Measurements from ENCODE around the gene ANKRD49. TPM values are rescaled to one million over a fixed set of nuclear protein-coding genes. Genes with fewer than 3 reads are reported as not detected.
A peak's percentile ranks its signal among the peaks of the same experiment; 100 is the strongest.
"Not testable (repeated sequence)": the region's sequence is repeated elsewhere in the genome, so short reads cannot be mapped to it uniquely, and the experiment has no call there.

ANKRD49 gene
- total RNA-seq, 2 experiments from 2014 or later: 16.3 to 19.1 TPM

- DNase-seq: peak; percentile 23
Measured at GRCh38 chr11:94472916-94473799, 20.6 kb upstream of the ANKRD49 start.

DNA sequence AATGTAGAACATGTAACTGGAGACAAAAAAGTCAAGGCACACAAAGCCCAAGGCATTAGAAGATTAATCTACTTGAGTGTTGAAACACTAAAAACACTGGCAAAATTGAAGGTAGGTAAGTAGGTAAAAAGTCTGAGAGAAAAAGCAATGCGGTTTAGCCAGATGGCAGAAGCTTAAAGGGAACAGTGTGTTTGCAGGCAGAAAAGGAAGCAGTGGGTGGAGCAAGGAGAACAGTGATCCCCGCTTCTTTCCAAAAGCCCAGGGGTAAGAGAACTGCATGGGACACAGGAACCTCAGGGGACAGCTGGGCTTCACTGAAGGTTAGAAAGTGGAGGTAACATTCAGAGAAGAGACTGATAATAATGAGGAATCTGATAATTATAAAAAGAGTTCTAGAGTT is 16.2 kb upstream of the ANKRD49 start:
- Mint-ChIP-seq H3K36me3 (ENCODE audit: low read depth) (peaks cover 43% of the 10 kb centered on the region), H3K4me3 (no peak overlapping the region), H3K27ac (no peak overlapping the region), H3K27me3 (ENCODE audit: low read depth) (no peaks in the 10 kb centered on the region), H3K9me3 (no peaks in the 10 kb centered on the region), H3K4me1 (ENCODE audit: low read depth) (peaks cover 13% of the 10 kb centered on the region)
- CTCF ChIA-PET: no interaction called here
- DNase-seq: no peak
- intact Hi-C loops (cut with micrococcal nuclease): no loop called here

More at GRCh38 chr11:94472916-94473799, 20.6 kb upstream of the ANKRD49 start:
- Mint-ChIP-seq H3K36me3 (ENCODE audit: low read depth) (peaks cover 33% of the 10 kb centered on the region), H3K4me1 (ENCODE audit: low read depth) (peaks cover 13% of the 10 kb centered on the region), H3K4me3 (no peak overlapping the region), H3K27ac (no peak overlapping the region), H3K9me3 (no peaks in the 10 kb centered on the region), H3K27me3 (ENCODE audit: low read depth) (no peaks in the 10 kb centered on the region)
- CTCF ChIA-PET: no interaction called here
- intact Hi-C loops (cut with micrococcal nuclease): no loop called here

GRCh38 chr11:94481342-94481741 is 12.4 kb upstream of the ANKRD49 start:
- no peak for DNase-seq
- intact Hi-C loops (cut with micrococcal nuclease): no loop called here
- Mint-ChIP-seq H3K27ac (no peak overlapping the region), H3K36me3 (ENCODE audit: low read depth) (peaks cover 41% of the 10 kb centered on the region), H3K4me1 (ENCODE audit: low read depth) (peaks cover 4% of the 10 kb centered on the region), H3K9me3 (no peaks in the 10 kb centered on the region), H3K4me3 (no peak overlapping the region), H3K27me3 (ENCODE audit: low read depth) (no peaks in the 10 kb centered on the region)
- CTCF ChIA-PET: no interaction called here

- Mint-ChIP-seq H3K27ac (no peak overlapping the region), H3K9me3 (no peaks in the 10 kb centered on the region), H3K36me3 (ENCODE audit: low read depth) (peaks cover 60% of the 10 kb centered on the region), H3K4me1 (ENCODE audit: low read depth) (no peaks in the 10 kb centered on the region), H3K27me3 (ENCODE audit: low read depth) (no peaks in the 10 kb centered on the region), H3K4me3 (no peak overlapping the region)
- intact Hi-C loops (cut with micrococcal nuclease): no loop called here
- DNase-seq: no peak
- CTCF ChIA-PET: no interaction called here
Measured at GRCh38 chr11:94486068-94486467, 7.7 kb upstream of the ANKRD49 start.

DNA sequence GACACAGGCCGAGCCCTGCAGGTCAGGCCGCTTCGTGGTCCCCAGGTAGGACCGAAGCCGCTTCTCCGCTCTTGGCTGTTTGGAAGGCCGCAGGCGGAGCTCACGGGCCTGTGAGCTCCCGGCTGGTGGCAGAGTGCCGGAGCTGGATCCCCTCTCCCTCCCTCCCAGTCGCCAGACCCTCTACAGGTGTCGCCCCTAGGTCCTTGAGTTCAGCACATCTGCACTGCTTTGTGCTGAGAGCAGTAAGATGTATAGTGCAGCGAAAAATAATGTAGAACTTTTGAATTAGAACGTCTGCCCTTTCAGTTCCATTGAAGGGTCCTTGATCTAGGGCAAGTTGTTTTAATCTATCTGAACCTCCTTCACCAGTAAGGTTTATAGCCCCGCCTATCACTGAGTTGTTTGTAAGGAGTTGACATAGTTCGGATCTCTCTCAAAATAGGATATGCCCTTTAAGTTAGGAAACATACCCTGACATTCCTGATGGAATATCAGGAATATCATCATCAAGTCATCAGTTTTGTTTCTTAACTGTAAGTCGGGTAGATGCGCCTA is 419 bp downstream of the ANKRD49 start:
- peaks cover 25% of the 10 kb centered on the region for H3K4me1 Mint-ChIP-seq (ENCODE audit: low read depth)
- no peaks in the 10 kb centered on the region for H3K9me3 Mint-ChIP-seq
- CTCF ChIA-PET: interaction anchor here (0.7 kb wide), 1 partner anchor 20 kb away, joined by 5 read pairs; no protein-coding TSS in a partner anchor
- DNase-seq: no peak
- intact Hi-C loops (cut with micrococcal nuclease): loop anchor here (5.0 kb wide), 4 partner anchors 478 to 1293 kb away; partner anchors contain the start of genes CEP295, CWC15, FAM76B and KDM4D
- peaks cover 18% of the 10 kb centered on the region for H3K36me3 Mint-ChIP-seq (ENCODE audit: low read depth)
- H3K27me3 Mint-ChIP-seq (ENCODE audit: low read depth): no peaks in the 10 kb centered on the region
- H3K4me3 Mint-ChIP-seq: peak overlapping the region; percentile 93
- peak overlapping the region; percentile 95 for H3K27ac Mint-ChIP-seq

DNA sequence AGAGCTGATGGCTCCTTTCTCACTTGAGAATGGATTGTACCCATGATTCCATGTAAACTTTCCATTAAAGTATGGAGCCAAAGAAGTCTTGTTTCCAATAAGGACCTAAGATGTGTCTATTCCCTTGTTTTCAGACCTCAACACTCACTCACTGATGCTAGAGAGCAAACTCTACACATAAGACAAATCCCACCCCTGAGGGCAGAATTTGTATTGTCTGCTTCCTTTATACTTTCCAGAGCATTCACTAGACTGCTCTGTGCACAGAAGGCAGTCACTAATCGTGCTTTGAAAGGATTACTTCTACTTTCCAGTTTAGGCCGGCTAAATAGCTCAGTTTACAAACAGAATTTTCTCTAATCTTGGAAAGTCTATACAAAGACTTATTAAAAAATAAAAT is 6.4 kb downstream of the ANKRD49 start:
- CTCF ChIA-PET: no interaction called here

GRCh38 chr11:94501522-94501921 is 7.7 kb downstream of the ANKRD49 start:
- peaks cover 10% of the 10 kb centered on the region for H3K36me3 Mint-ChIP-seq (ENCODE audit: low read depth)
- H3K4me1 Mint-ChIP-seq (ENCODE audit: low read depth): no peaks in the 10 kb centered on the region
- intact Hi-C loops (cut with micrococcal nuclease): loop anchor here (10.0 kb wide), 1 partner anchor 1557 kb away; no protein-coding TSS in a partner anchor
- no peak for DNase-seq
- no peaks in the 10 kb centered on the region for H3K9me3 Mint-ChIP-seq
- CTCF ChIA-PET: interaction anchor here (1.2 to 1.4 kb wide), 2 partner anchors 82 to 606 kb away, joined by 5 to 9 read pairs; no protein-coding TSS in a partner anchor
- no peak overlapping the region for H3K4me3 Mint-ChIP-seq
- no peaks in the 10 kb centered on the region for H3K27me3 Mint-ChIP-seq (ENCODE audit: low read depth)
- no peak overlapping the region for H3K27ac Mint-ChIP-seq

More for the DNA sequence above, 6.4 kb downstream of the ANKRD49 start:
- no peak for DNase-seq
- Mint-ChIP-seq H3K27me3 (ENCODE audit: low read depth) (no peaks in the 10 kb centered on the region), H3K4me1 (ENCODE audit: low read depth) (peaks cover 9% of the 10 kb centered on the region), H3K36me3 (ENCODE audit: low read depth) (peaks cover 10% of the 10 kb centered on the region), H3K4me3 (no peak overlapping the region), H3K9me3 (no peaks in the 10 kb centered on the region), H3K27ac (no peak overlapping the region)
- intact Hi-C loops (cut with micrococcal nuclease): loop anchor here (10.0 kb wide), 1 partner anchor 1555 kb away; no protein-coding TSS in a partner anchor

DNA sequence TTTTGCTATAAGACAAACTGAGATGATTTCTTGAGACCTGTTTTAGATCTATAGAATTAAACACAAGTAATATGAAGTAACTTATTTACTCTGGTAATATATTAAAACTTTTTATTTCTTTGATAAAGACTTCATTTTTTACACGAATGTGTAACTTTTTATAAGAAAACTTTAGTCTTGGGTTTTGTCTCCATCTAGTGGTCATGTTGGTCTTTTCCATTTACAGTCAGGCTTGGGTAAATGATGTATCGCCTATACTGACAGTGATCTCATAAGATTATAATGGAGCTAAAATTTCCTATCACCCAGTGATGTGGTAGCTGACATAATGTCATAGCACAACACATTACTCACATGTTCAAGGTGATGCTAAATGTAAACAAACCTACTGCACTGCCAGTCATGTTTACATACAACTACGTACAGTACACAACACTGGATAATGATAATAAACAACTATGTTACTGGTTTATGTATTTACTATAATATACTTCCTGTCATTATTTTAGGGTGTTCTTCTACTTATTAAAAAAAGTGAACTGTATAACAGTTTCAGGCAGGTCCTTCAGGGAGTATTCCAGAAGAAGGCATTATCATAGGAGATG is 11.0 kb downstream of the ANKRD49 start:
- H3K27ac Mint-ChIP-seq: no peak overlapping the region
- H3K27me3 Mint-ChIP-seq (ENCODE audit: low read depth): peaks cover 3% of the 10 kb centered on the region
- H3K4me3 Mint-ChIP-seq: no peak overlapping the region
- peaks cover 2% of the 10 kb centered on the region for H3K36me3 Mint-ChIP-seq (ENCODE audit: low read depth)
- CTCF ChIA-PET: interaction anchor here (0.7 to 2.9 kb wide), 16 partner anchors 9 to 714 kb away, joined by 3 to 26 read pairs (median 4); no protein-coding TSS in a partner anchor
- no peaks in the 10 kb centered on the region for H3K4me1 Mint-ChIP-seq (ENCODE audit: low read depth)
- intact Hi-C loops (cut with micrococcal nuclease): loop anchor here (1.0 to 10.0 kb wide), 6 partner anchors 179 to 1560 kb away; no protein-coding TSS in a partner anchor
- no peaks in the 10 kb centered on the region for H3K9me3 Mint-ChIP-seq
- DNase-seq: no peak

- intact Hi-C loops (cut with micrococcal nuclease): loop anchor here (10.0 kb wide), 1 partner anchor 1562 kb away; no protein-coding TSS in a partner anchor
- H3K36me3 Mint-ChIP-seq (ENCODE audit: low read depth); H3K9me3 Mint-ChIP-seq; H3K4me1 Mint-ChIP-seq (ENCODE audit: low read depth); H3K27me3 Mint-ChIP-seq (ENCODE audit: low read depth); H3K4me3 Mint-ChIP-seq; DNase-seq; H3K27ac Mint-ChIP-seq: not testable (repeated sequence)
- CTCF ChIA-PET: interaction anchor here (0.6 to 1.2 kb wide), 4 partner anchors 9 to 723 kb away, joined by 3 to 5 read pairs (median 4); no protein-coding TSS in a partner anchor
Measured at GRCh38 chr11:94506513-94506912, 12.7 kb downstream of the ANKRD49 start.

DNA sequence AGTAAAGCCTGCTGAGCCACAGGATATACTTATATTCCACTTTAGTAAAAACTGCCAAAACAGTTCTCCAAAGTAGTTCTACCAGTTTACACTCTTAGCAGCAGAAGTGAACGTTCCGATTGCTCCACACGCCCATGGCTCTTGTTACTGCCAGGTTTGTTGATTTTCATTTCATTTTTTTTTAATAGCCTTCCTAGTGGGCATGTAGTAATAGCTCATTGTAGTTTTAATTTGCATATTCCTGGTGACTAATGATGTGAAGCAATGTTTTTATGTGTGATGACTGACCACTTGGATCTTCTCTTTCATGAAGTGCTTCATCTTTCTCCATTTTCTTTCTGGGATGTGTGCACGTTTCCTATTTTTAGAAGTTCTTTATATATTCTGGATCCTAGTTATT is 13.7 kb downstream of the ANKRD49 start:
- no peak for DNase-seq
- Mint-ChIP-seq H3K27me3 (ENCODE audit: low read depth) (peaks cover 13% of the 10 kb centered on the region), H3K9me3 (no peaks in the 10 kb centered on the region), H3K36me3 (ENCODE audit: low read depth) (no peaks in the 10 kb centered on the region), H3K4me1 (ENCODE audit: low read depth) (peaks cover 5% of the 10 kb centered on the region), H3K4me3 (no peak overlapping the region), H3K27ac (no peak overlapping the region)
- intact Hi-C loops (cut with micrococcal nuclease): loop anchor here (10.0 kb wide), 1 partner anchor 1563 kb away; no protein-coding TSS in a partner anchor
- CTCF ChIA-PET: interaction anchor here (0.9 to 1.2 kb wide), 2 partner anchors 14 to 1564 kb away, joined by 3 read pairs; no protein-coding TSS in a partner anchor

GRCh38 chr11:94511932-94512781 is 18.4 kb downstream of the ANKRD49 start, which contains the start of gene C11orf97:
Gene C11orf97, plus strand, starts transcription at chr11:94512461. Its CDS starts 68 bp downstream, at chr11:94512529.
- H3K27me3 Mint-ChIP-seq (ENCODE audit: low read depth): peaks cover 18% of the 10 kb centered on the region
- intact Hi-C loops (cut with micrococcal nuclease): no loop called here

More at GRCh38 chr11:94511932-94512781, 18.4 kb downstream of the ANKRD49 start, which contains the start of gene C11orf97:
- Mint-ChIP-seq H3K27ac (no peak within 1 kb of the TSS), H3K9me3 (no peaks in the 10 kb centered on the region), H3K36me3 (ENCODE audit: low read depth) (no peaks in the 10 kb centered on the region), H3K4me1 (ENCODE audit: low read depth) (peaks cover 7% of the 10 kb centered on the region), H3K4me3 (peak within 1 kb of the TSS; percentile 61)
- DNase-seq: peak; percentile 49
- CTCF ChIA-PET: interaction anchor here (0.6 to 1.9 kb wide), 3 partner anchors 34 to 107 kb away, joined by 3 to 10 read pairs (median 4); no protein-coding TSS in a partner anchor

Data from activated naive CD4-positive, alpha-beta T cell treated with anti-CD3 and anti-CD28 coated beads for 36 hours (primary cell).